Activated CD4-positive, alpha-beta memory T cell treated with anti-CD3 and anti-CD28 coated beads for 36 hours (primary cell): ENCODE measurements around the gene GRK4. TPM values are rescaled to one million over a fixed set of nuclear protein-coding genes. Genes with fewer than 3 reads are reported as not detected.
A peak's percentile ranks its signal among the peaks of the same experiment; 100 is the strongest.

Experiments used
- CTCF ChIA-PET: fragments of 350-600 bp; sonication (Branson Sonifier 250); formaldehyde crosslinking; loops from one replicate; lab custom pipeline; 2021; ENCODE audit warnings: antibody characterized with exemption, inconsistent platforms; lab: Charles Lee
- POLR2A ChIA-PET: fragments of 350-600 bp; sonication (Branson Sonifier 250); formaldehyde crosslinking; loops from one replicate; lab custom pipeline; 2021; ENCODE audit warnings: antibody characterized with exemption; lab: Charles Lee
- DNase-seq: peaks from one replicate; pipeline ENCODE4 v3.0.0-alpha.2; 2020
- H3K27ac Mint-ChIP-seq: one replicate; pipeline ENCODE4 v1.8.0; 2021; ENCODE audit warnings: mixed read lengths
- H3K27me3 Mint-ChIP-seq: one replicate; pipeline ENCODE4 v1.8.0; 2021; ENCODE audit warnings: mixed read lengths
- H3K36me3 Mint-ChIP-seq: one replicate; pipeline ENCODE4 v1.8.0; 2021; ENCODE audit warnings: mixed read lengths
- H3K4me1 Mint-ChIP-seq: one replicate; pipeline ENCODE4 v1.8.0; 2021; ENCODE audit warnings: low read depth, mixed read lengths
- H3K4me3 Mint-ChIP-seq: one replicate; pipeline ENCODE4 v1.8.0; 2021; ENCODE audit warnings: mild to moderate bottlenecking, mixed read lengths
- H3K9me3 Mint-ChIP-seq: one replicate; pipeline ENCODE4 v1.8.0; 2021; ENCODE audit warnings: mixed read lengths
- intact Hi-C: fragments of 100-400 bp; cut with micrococcal nuclease; formaldehyde crosslinking; loops from one replicate; pipeline ENCODE4 v1.15.1; 2023
- total RNA-seq, 2 experiments: library from RNA; stranded (reverse); gene quantifications; one replicate each; pipeline ENCODE4 v1.2.3, GENCODE V29; 2021

Gene GRK4
- total RNA-seq, 2 experiments from 2014 or later, result 2.3 to 3.0 TPM

- H3K9me3 Mint-ChIP-seq, result peaks cover 10% of the 10 kb centered on the region
- no peak for DNase-seq
- H3K27ac Mint-ChIP-seq, result no peak overlapping the region
- H3K4me3 Mint-ChIP-seq, result no peak overlapping the region
- no peaks in the 10 kb centered on the region for H3K36me3 Mint-ChIP-seq
- ChIA-PET POLR2A (no interaction called here), CTCF (interaction anchor here (1.1 to 1.5 kb wide), 3 partner anchors 27 to 34 kb away, joined by 3 read pairs; no protein-coding TSS in a partner anchor)
- intact Hi-C loops, result no loop called here
- H3K4me1 Mint-ChIP-seq, result peaks cover 15% of the 10 kb centered on the region
- H3K27me3 Mint-ChIP-seq, result peaks cover 12% of the 10 kb centered on the region
These were observed 44.4 kb downstream of the GRK4 start for GRCh38 chr4:3007724-3008123.

DNA sequence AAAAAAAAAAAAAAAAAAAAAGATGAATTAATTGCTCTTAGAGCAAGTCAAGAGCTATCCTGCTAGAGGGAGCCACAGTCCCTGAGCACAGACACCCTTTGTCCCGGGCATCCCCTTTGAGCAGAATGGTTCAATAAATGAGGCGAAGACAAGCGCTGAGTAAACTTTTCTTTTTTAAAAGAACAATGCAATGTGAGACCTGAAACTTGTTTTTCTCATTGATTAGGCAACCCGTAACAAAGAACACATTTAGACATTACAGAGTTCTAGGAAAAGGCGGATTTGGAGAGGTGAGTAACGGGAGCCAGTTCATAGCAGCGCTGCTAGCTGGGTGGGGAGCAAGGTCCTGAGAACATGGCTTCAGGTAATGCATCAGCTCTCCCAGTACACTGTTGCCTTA is 46.1 kb downstream of the GRK4 start:
- peaks cover 18% of the 10 kb centered on the region for H3K27me3 Mint-ChIP-seq
- H3K36me3 Mint-ChIP-seq, result no peaks in the 10 kb centered on the region
- peak; percentile 62 for DNase-seq
- H3K4me3 Mint-ChIP-seq, result no peak overlapping the region
- H3K4me1 Mint-ChIP-seq, result peaks cover 25% of the 10 kb centered on the region
- H3K27ac Mint-ChIP-seq, result peak overlapping the region; percentile 45
- CTCF ChIA-PET, result interaction anchor here (0.6 to 2.0 kb wide), 11 partner anchors 12 to 140 kb away, joined by 3 to 9 read pairs (median 3); partner anchors contain the start of genes GRK4 and NOP14
- POLR2A ChIA-PET, result interaction anchor here (1.3 kb wide), 1 partner anchor 32 kb away, joined by 4 read pairs; no protein-coding TSS in a partner anchor
- peaks cover 10% of the 10 kb centered on the region for H3K9me3 Mint-ChIP-seq
- intact Hi-C loops, result loop anchor here (1.0 kb wide), 1 partner anchor 28 kb away; no protein-coding TSS in a partner anchor

DNA sequence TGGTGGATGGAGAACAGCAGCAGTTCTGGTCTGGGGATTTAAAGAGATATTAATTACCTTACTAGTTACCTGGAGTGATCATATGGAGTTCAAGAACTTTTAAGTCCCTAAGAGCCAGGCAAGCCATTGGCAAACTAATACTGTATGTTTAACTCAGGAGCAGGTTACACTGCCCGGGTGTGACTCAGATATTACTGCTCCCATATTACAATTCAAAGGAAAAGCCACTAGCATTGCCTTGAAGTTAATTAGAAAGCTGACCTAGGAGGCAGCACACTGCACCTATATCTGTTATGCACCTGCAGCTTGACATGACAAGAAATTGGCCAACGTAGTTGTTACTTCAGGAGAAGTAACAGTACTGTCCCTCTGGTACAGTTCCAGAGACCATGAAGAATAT is 47.2 kb downstream of the GRK4 start:
- no peak overlapping the region for H3K27ac Mint-ChIP-seq
- POLR2A ChIA-PET, result no interaction called here

GRCh38 chr4:3010998-3011397 is 47.6 kb downstream of the GRK4 start:
- CTCF ChIA-PET, result no interaction called here
- Mint-ChIP-seq H3K4me3 (no peak overlapping the region), H3K27ac (no peak overlapping the region)

More for the DNA sequence above, 47.2 kb downstream of the GRK4 start:
- H3K27me3 Mint-ChIP-seq, result peaks cover 22% of the 10 kb centered on the region
- peaks cover 27% of the 10 kb centered on the region for H3K4me1 Mint-ChIP-seq
- H3K9me3 Mint-ChIP-seq, result peaks cover 10% of the 10 kb centered on the region
- CTCF ChIA-PET, result interaction anchor here (1.8 kb wide), 1 partner anchor 27 kb away, joined by 9 read pairs; no protein-coding TSS in a partner anchor
- H3K4me3 Mint-ChIP-seq, result no peak overlapping the region
- intact Hi-C loops, result loop anchor here (1.0 kb wide), 1 partner anchor 11 kb away; no protein-coding TSS in a partner anchor
- DNase-seq, result no peak
- no peaks in the 10 kb centered on the region for H3K36me3 Mint-ChIP-seq

GRCh38 chr4:3011456-3012220 is 48.3 kb downstream of the GRK4 start:
- no peak for DNase-seq
- Mint-ChIP-seq H3K27me3 (peaks cover 20% of the 10 kb centered on the region), H3K36me3 (no peaks in the 10 kb centered on the region), H3K27ac (no peak overlapping the region), H3K4me1 (peaks cover 27% of the 10 kb centered on the region), H3K9me3 (peaks cover 10% of the 10 kb centered on the region), H3K4me3 (no peak overlapping the region)
- ChIA-PET CTCF (no interaction called here), POLR2A (no interaction called here)
- intact Hi-C loops, result no loop called here

More at GRCh38 chr4:3010998-3011397, 47.6 kb downstream of the GRK4 start:
- Mint-ChIP-seq H3K36me3 (no peaks in the 10 kb centered on the region), H3K9me3 (peaks cover 10% of the 10 kb centered on the region), H3K27me3 (peaks cover 22% of the 10 kb centered on the region), H3K4me1 (peaks cover 27% of the 10 kb centered on the region)
- POLR2A ChIA-PET, result no interaction called here
- DNase-seq, result no peak
- intact Hi-C loops, result loop anchor here (1.0 kb wide), 1 partner anchor 10 kb away; no protein-coding TSS in a partner anchor

GRCh38 chr4:3013323-3013722 is 50.0 kb downstream of the GRK4 start:
- ChIA-PET POLR2A (interaction anchor here (0.8 to 1.3 kb wide), 6 partner anchors 25 to 77 kb away, joined by 3 to 7 read pairs (median 4); partner anchors contain the start of genes GRK4 and NOP14), CTCF (interaction anchor here (1.0 to 3.3 kb wide), 10 partner anchors 10 to 189 kb away, joined by 3 to 16 read pairs (median 4); partner anchors contain the start of genes GRK4 and NOP14)
- Mint-ChIP-seq H3K9me3 (peaks cover 10% of the 10 kb centered on the region), H3K4me1 (peaks cover 27% of the 10 kb centered on the region), H3K27ac (peak overlapping the region; percentile 74), H3K4me3 (no peak overlapping the region), H3K36me3 (no peaks in the 10 kb centered on the region), H3K27me3 (peaks cover 25% of the 10 kb centered on the region)
- intact Hi-C loops, result loop anchor here (1.0 kb wide), 1 partner anchor 51 kb away; no protein-coding TSS in a partner anchor
- DNase-seq, result no peak

GRCh38 chr4:3013839-3014350 is 50.5 kb downstream of the GRK4 start:
- DNase-seq, result peak; percentile 79
- peaks cover 27% of the 10 kb centered on the region for H3K4me1 Mint-ChIP-seq
- ChIA-PET CTCF (interaction anchor here (0.6 to 3.3 kb wide), 11 partner anchors 9 to 188 kb away, joined by 3 to 16 read pairs (median 4); partner anchors contain the start of genes GRK4 and NOP14), POLR2A (interaction anchor here (0.8 to 1.3 kb wide), 6 partner anchors 24 to 78 kb away, joined by 3 to 7 read pairs (median 4); partner anchors contain the start of genes GRK4 and NOP14)
- H3K4me3 Mint-ChIP-seq, result no peak overlapping the region
- H3K36me3 Mint-ChIP-seq, result no peaks in the 10 kb centered on the region
- intact Hi-C loops, result loop anchor here (1.0 to 2.0 kb wide), 3 partner anchors 23 to 71 kb away; no protein-coding TSS in a partner anchor
- peak overlapping the region; percentile 74 for H3K27ac Mint-ChIP-seq
- H3K27me3 Mint-ChIP-seq, result peaks cover 25% of the 10 kb centered on the region
- H3K9me3 Mint-ChIP-seq, result peaks cover 10% of the 10 kb centered on the region

DNA sequence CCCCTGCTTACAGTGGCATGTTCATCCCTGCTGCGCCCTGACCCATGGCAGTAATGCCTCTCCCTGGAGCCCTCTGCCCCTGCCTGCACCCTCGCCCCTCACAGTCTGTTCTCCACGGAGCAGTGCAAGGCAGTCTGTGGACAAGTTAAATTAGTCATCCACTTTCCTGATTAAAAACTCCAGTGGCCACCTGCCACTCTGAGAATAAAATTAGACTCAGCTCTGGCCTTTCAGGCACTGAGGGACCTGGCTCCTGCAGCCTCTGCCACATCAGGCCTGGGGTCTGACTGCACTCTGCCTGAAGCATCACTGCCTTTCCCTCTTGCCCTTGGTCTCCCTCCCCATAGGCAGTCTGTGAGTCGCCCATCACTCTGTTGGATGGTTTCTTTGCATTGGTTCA is 53.6 kb downstream of the GRK4 start:
- H3K36me3 Mint-ChIP-seq, result no peaks in the 10 kb centered on the region
- no peaks in the 10 kb centered on the region for H3K9me3 Mint-ChIP-seq
- no peak overlapping the region for H3K27ac Mint-ChIP-seq
- DNase-seq, result no peak
- intact Hi-C loops, result no loop called here
- peaks cover 16% of the 10 kb centered on the region for H3K27me3 Mint-ChIP-seq
- peaks cover 28% of the 10 kb centered on the region for H3K4me1 Mint-ChIP-seq
- CTCF ChIA-PET, result no interaction called here
- H3K4me3 Mint-ChIP-seq, result no peak overlapping the region
- POLR2A ChIA-PET, result no interaction called here

DNA sequence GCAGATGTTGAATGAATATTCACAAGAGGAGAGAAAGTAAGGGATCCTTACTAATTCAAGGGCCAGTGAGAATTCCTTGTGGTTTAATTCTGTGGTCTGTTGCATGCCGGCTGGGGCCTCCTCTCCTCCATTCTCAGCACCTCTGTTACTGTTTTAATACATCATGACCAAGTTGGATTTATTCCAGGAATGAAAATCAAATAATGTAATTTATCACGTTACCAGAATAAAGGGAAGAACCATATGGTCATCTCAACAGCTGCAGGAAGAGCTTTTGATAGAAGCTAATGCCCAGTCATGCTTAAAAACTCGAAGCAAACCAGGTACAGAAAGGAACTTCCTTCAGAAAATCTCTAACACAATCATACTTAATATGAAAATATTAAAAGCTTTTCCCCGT is 54.1 kb downstream of the GRK4 start:
- H3K4me1 Mint-ChIP-seq, result peaks cover 31% of the 10 kb centered on the region
- no peak for DNase-seq
- H3K4me3 Mint-ChIP-seq, result no peak overlapping the region
- POLR2A ChIA-PET, result no interaction called here
- H3K27ac Mint-ChIP-seq, result no peak overlapping the region
- no peaks in the 10 kb centered on the region for H3K9me3 Mint-ChIP-seq
- H3K36me3 Mint-ChIP-seq, result no peaks in the 10 kb centered on the region
- H3K27me3 Mint-ChIP-seq, result peaks cover 14% of the 10 kb centered on the region
- CTCF ChIA-PET, result no interaction called here
- intact Hi-C loops, result no loop called here

DNA sequence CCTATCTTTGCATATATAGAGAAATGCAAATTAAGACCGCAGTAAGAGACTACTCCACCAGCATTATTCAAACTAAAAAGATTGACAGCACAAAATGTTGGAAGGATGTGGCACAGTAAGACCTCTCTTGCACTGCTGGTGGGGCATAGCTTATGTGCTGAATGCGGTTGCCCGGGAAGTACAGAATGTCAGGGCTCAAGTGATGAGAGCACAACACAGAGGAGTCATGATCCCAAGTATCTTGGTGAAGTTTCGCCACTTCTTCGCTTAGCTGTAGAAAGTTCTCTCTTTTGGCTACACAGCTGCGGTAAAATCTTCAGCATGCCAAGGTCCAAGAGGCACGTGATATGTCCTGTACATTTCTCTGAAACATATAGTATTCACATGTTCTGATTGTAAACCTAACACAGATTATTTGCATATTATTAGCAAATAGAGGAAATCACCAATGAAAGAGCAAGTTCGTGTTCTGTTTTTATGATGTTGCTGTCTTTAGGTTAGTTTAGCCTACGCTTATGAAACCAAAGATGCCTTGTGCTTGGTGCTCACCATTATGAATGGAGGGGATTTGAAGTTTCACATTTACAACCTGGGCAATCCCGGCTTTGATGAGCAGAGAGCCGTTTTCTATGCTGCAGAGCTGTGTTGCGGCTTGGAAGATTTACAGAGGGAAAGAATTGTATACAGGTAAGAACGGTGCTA is 55.9 kb downstream of the GRK4 start:
- CTCF ChIA-PET, result no interaction called here
- Mint-ChIP-seq H3K27ac (no peak overlapping the region), H3K9me3 (peaks cover 13% of the 10 kb centered on the region), H3K27me3 (peaks cover 21% of the 10 kb centered on the region), H3K36me3 (no peaks in the 10 kb centered on the region), H3K4me1 (peaks cover 21% of the 10 kb centered on the region), H3K4me3 (no peak overlapping the region)
- no peak for DNase-seq
- POLR2A ChIA-PET, result no interaction called here
- intact Hi-C loops, result no loop called here

DNA sequence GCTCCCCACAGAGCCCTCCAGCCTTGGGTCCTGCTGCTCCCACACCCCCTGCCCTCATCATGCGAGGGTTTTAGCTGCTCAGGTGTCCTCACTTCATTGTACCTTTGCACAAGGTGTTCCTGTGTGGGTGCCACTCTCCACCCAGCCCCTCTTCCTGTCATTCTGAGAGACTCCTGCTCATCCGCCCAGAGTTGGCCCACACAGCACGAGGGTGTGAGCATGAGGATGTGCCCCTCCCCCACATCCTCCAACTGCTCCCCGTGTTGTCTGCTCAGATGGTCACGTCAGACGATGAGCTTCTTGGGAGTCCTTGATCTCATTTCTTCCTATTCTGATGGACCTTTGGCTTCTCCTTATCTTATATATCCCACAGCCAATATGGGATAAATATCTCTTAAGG is 57.8 kb downstream of the GRK4 start:
- Mint-ChIP-seq H3K4me1 (peaks cover 19% of the 10 kb centered on the region), H3K9me3 (peaks cover 13% of the 10 kb centered on the region), H3K27ac (no peak overlapping the region), H3K4me3 (no peak overlapping the region), H3K27me3 (peaks cover 17% of the 10 kb centered on the region), H3K36me3 (no peaks in the 10 kb centered on the region)
- ChIA-PET POLR2A (no interaction called here), CTCF (interaction anchor here (1.8 kb wide), 1 partner anchor 12 kb away, joined by 6 read pairs; no protein-coding TSS in a partner anchor)
- DNase-seq, result peak; percentile 32
- intact Hi-C loops, result loop anchor here (1.0 kb wide), 1 partner anchor 11 kb away; no protein-coding TSS in a partner anchor
